ENCODE measurements around the gene CSF2RB. TPM values are rescaled to one million over a fixed set of nuclear protein-coding genes. Genes with fewer than 3 reads are reported as not detected.

CSF2RB gene
- 6.5 and 8.9 TPM in 2 replicates for total RNA-seq

DNA sequence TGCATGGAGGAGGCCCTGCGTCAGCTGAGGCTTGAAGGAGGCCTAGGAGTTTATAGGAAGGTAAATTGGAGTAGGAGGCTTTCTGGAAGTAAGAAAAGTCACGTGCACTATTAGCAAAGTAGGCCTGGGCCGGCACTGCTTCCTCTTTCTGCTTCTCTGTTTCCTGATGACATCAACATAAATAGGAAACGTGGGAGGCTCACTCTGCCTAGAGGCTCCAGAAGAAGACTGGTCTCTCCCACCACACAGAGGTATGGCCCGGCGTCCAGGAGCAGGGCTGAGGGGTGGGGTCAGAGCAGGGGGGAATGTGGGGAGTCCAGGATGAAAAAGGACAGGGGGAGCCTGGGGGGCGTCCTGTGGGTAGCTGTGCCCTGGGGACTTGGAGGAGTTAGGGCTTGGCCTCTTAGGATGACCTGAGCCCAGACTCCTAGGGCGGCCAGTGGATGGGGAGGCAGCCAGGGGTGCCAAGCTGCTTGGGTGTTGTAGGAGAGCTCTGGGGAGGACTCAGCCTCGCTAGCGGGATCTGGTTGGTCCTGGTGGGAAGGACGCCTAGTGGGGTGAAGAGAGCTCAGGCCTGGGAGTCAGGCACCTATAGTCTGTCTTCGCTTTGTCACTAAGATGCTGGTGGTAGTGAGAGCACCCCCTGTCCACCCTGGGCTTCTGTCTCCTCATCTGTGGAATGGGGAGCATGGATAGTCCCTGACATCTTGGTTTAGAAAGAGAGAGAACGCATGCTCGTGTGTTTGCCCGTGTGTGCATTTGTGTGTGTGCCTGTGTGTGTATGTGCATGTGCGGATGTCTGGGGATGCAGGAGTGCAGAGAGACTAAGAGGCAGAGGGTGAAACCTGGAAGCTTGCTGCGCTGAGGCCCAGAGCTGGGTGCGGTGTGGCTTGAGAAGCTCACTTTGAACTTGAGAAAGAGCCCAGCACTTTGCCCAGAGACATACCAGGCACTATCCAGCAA lies at the start of gene CSF2RB:
CSF2RB (plus strand) TSS at position 202 of the 963 bp plus-strand sequence. CDS start 8,580 bp downstream, outside the sequence.

Other genes with a start within 250 kb of the CSF2RB start
- not detected in 2 replicates for gene CACNG2, start 209.9 kb upstream of the CSF2RB start, total RNA-seq
- 10.0 and 12.6 TPM in 2 replicates for gene IFT27, start 137.5 kb upstream of the CSF2RB start, total RNA-seq
- gene PVALB, start 96.6 kb upstream of the CSF2RB start, total RNA-seq = not detected in 2 replicates
- gene NCF4, start 52.6 kb upstream of the CSF2RB start, total RNA-seq = not detected in 2 replicates
- 35.7 and 47.8 TPM in 2 replicates for gene TST, start 105.8 kb downstream of the CSF2RB start, total RNA-seq
- 83.9 and 93.9 TPM in 2 replicates for gene MPST, start 106.1 kb downstream of the CSF2RB start, total RNA-seq
- 16.4 and 52.7 TPM in 2 replicates for gene KCTD17, start 138.1 kb downstream of the CSF2RB start, total RNA-seq
- not detected in 2 replicates for gene TMPRSS6, start 196.1 kb downstream of the CSF2RB start, total RNA-seq
- not detected in 2 replicates for gene IL2RB, start 236.3 kb downstream of the CSF2RB start, total RNA-seq

Data from bladder microvascular endothelial cell (primary cell).